ENCODE data around the gene DUSP23.

GRCh38 chr1:159774465-159774864 lies 6.3 kb upstream of the DUSP23 start:
- TF ChIP-seq POLR2AphosphoS5 (IDR thresholded peaks at IDR 0.05; ENCODE audit: borderline replicate concordance, low read depth, low read length) (no peak), EZH2 (IDR thresholded peaks at IDR 0.05) (no peak)

All from SK-N-MC (cell line).